GM12865 (cell line): ENCODE results near the gene RHOH.

Experiments used
- DNase-seq: peaks from one replicate; pipeline ENCODE4 v3.0.0; 2010; ENCODE audit warnings: low read depth
- H3K4me3 ChIP-seq: 2 replicates; pipeline ENCODE4 v1.5.1; 2011; ENCODE audit warnings: mild to moderate bottlenecking, low read depth, low read length, control low read depth
- TF ChIP-seq, protein P1 (sequence below): IDR thresholded peaks from 2 replicates; pipeline ENCODE4 v1.5.1; 2011; ENCODE audit warnings: low read length, control low read depth, low read depth, inconsistent platforms; ENCODE audit not compliant: insufficient read depth; ENCODE audit errors: missing control alignments

RHOH gene

DNA sequence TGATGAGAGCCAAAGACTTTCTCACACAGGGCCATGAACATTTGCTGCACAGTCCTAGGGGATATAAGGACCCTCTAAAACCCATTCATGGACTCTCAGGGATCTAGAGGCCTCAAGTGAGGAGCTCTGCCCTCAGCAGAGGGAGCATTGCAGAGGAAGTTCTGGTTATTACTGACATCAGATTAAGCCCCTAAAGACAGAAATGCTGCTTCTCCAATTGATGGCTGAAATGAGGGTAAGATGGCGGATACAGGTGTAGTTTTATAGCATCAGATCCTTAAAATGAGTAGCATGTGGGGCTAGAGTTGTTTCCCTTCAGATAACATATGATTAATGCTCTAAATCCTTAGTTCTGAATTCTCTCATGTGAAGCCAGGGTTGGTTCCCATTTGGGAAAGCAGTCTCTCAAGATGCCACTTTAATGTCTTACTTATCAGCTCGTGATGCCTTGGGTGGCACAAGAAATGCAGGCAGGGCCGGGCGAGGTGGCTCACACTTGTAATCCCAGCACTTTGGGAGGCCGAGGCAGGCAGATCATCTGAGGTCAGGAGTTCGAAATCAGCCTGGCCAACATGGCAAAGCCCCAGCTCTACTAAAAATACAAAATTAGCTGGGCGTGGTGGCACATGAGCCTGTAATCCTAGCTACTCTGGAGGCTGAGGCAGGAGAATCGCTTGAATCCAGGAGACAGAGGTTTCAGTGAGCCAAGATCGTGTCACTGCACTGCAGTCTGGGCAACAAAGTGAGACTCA lies 7.9 kb downstream of the RHOH start:
- no peak for DNase-seq
- TF ChIP-seq, protein P1, sequence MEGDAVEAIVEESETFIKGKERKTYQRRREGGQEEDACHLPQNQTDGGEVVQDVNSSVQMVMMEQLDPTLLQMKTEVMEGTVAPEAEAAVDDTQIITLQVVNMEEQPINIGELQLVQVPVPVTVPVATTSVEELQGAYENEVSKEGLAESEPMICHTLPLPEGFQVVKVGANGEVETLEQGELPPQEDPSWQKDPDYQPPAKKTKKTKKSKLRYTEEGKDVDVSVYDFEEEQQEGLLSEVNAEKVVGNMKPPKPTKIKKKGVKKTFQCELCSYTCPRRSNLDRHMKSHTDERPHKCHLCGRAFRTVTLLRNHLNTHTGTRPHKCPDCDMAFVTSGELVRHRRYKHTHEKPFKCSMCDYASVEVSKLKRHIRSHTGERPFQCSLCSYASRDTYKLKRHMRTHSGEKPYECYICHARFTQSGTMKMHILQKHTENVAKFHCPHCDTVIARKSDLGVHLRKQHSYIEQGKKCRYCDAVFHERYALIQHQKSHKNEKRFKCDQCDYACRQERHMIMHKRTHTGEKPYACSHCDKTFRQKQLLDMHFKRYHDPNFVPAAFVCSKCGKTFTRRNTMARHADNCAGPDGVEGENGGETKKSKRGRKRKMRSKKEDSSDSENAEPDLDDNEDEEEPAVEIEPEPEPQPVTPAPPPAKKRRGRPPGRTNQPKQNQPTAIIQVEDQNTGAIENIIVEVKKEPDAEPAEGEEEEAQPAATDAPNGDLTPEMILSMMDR: no peak
- H3K4me3 ChIP-seq: peak overlapping the region; percentile 87

DNA sequence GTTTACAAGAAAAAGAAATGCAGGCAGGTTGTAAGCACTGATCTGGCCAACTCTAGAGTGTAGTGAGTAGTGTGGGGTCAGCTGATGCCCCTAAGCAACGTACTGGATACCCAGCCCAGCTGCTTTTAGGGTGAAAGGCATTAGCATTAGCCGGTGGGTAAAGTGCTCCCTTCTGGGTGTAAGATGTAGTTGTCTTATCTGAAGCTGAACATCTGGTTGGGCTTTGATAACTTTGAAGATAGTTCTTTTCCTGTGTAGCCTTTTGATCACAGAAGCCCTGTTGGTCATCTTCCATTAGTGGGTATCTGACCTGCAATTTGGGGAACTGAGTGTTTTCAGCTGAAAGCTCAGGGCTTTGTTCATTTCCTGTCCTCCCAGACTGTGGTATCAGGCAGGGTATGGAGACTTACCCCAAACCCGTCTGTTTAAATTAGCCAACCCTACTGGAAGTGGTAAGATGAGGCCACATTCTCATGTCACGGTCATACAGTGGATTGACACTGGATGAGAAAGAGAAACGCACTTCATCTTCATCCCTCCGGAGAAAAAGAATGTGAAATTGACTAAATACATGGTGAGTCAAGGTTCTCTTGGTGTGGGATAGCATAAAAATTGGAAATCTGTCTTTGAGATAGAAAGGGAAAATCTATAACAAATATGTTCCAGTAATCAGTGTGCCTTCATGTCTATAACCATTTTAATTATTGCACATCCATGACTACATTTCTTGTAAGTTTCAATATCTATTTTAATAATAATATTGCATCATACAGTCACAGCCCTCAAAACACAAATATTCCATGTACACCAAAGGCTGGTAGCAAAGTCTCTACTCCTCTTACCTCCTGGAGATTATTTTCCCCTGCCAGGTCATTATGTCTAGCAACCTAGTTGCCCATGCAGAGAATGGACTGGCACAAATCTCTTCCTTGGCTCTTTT lies 8.7 kb downstream of the RHOH start:
- peak; percentile 95 for DNase-seq
- TF ChIP-seq, protein P1: no peak
- H3K4me3 ChIP-seq: peak overlapping the region; percentile 87

DNA sequence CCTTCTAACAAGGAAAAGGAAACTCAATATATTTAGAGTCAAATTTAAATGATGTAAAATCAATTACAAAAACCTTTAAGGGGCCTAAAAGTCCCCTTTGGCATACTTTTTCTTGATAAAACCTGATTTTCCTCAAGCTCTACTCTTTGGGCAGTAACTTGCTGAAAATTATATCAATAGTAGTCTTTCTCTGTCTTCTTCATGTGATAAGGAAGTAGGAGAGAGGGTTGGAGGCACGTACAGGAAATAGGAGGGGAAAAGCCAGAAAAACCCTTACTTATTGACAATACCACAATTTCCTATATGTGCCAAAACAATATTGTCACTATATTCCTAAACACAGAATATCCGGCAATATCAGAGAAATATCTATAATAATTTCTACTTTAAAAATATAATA lies 9.6 kb downstream of the RHOH start:
- TF ChIP-seq, protein P1: no peak
- H3K4me3 ChIP-seq: peak overlapping the region; percentile 87
- no peak for DNase-seq

DNA sequence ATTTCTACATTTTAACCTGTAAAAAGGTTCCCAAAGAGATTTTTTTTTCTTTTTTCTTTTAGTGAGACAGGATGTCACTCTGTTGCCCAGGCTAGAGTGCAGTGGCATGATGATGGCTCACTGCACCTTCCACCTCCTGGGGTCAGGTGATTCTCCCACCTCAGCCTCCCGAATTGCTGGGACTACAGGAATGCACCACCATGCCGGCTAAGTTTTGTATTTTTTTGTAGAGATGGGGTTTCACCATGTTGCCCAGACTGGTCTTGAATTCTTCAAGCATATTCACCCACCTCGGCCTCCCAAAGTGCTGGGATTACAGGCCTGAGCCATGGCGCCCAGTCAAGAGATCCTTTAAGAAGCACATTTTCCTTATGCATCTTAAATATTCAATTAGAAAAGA lies 12.6 kb downstream of the RHOH start:
- H3K4me3 ChIP-seq: peak overlapping the region; percentile 87
- no peak for DNase-seq
- TF ChIP-seq, protein P1: no peak

DNA sequence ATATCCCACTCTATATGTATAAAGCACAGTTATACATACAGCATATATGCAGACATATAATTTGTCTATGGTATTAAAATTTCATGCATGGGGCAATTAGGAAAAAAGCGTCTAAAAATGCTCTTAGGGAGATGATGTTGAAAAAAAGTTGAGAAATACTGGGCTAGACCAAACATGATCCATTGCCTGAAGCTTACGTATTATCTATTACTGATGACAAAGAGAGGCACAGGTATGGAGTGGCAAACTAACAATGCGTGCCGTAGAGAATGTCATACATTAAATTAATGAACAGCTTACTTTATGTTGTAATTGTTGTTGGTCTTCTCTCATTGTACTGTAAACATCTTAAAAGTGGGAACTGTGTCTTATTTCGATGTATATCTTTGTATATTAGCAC lies 13.9 kb downstream of the RHOH start:
- DNase-seq: no peak
- TF ChIP-seq, protein P1: no peak
- peak overlapping the region; percentile 87 for H3K4me3 ChIP-seq

DNA sequence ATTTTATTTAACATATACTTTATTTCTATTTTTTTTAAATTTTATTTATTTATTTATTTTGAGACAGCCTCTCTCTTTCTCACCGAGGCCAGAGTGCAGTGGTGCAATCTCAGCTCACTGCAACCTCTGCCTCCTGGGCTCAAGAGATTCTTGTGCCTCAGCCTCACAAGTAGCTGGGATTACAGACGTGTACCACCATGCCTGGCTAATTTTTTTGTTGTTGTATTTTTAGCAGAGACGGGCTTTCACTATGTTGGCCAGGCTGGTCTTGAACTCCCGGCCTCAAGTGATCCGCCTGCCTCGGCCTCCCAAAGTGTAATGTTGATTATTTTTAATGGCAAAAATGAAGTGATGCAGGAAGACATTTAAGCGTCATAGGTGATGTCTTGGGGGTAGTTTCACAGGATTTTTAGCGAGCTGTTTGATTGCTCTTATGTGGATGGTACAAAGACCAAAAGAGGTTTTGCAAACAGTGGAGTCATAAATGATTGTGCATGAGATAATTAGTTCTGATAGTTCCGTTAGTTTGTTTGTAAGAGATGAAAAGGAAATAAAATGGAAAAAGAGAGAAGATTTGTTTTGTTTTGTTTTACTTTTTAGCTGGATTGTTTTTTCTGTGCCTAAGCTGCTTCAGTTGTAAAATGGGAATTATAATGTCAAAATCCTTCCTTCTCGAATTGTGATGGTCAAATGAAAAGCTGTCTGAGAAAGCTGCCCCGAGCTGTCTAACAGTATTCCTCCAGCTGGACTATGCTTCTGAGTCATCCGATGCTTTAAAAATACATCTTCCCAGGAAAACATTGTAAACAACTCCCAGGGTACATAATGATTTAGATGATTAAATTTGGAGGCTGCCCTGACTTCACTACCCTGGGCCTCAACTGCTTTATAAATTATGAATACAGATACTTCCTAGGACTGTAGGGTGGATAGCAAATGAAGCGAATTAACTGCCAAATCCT lies 14.7 kb downstream of the RHOH start:
- no peak for DNase-seq
- TF ChIP-seq, protein P1: no peak
- H3K4me3 ChIP-seq: peak overlapping the region; percentile 87
